ENCODE measurements around the gene FAM149B1.

GRCh38 chr10:73251683-73252444, 83.9 kb downstream of the FAM149B1 start:
- no peak for TF ChIP-seq POLR2A (IDR thresholded peaks at IDR 0.05)
- no peak for TF ChIP-seq CTCF (IDR thresholded peaks at IDR 0.05)
